ENCODE data around the gene BRD9.

BRD9 gene

DNA sequence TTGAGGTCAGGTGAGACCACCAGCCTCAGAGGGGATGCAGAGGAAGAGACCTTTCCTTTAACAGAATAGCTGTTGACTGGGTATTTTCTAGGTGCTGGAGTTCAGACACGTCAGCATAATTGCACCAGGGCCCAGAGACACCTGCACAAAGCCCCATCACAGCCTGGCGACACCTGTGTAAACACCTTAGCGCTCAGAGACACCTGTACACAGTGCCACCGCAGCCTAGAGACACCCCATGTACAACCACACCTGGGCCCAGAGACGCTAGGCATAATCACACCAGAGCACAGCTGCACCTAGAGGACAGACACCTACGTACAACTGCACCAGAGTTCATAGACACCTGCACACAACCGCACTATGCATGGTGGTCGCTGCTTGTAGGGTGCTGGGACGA, 1.1 kb upstream of the BRD9 start:
- no peak for DNase-seq (ENCODE audit: low spot score)
- no peak for TF ChIP-seq CTCF (IDR thresholded peaks at IDR 0.05; ENCODE audit: extremely low read depth, insufficient read depth, missing control alignments)
- in situ Hi-C loops (cut with MboI; ENCODE audit: low pct_unique_long_range_greater_than_20kb, low sequenced_read_pairs, unreplicated experiment), result no loop called here

- TF ChIP-seq CTCF (IDR thresholded peaks at IDR 0.05; ENCODE audit: extremely low read depth, insufficient read depth, missing control alignments), result no peak
- no peak for DNase-seq (ENCODE audit: low spot score)
- in situ Hi-C loops (cut with MboI; ENCODE audit: low pct_unique_long_range_greater_than_20kb, low sequenced_read_pairs, unreplicated experiment), result no loop called here
Measured at GRCh38 chr5:893137-893506, 521 bp upstream of the BRD9 start.

DNA sequence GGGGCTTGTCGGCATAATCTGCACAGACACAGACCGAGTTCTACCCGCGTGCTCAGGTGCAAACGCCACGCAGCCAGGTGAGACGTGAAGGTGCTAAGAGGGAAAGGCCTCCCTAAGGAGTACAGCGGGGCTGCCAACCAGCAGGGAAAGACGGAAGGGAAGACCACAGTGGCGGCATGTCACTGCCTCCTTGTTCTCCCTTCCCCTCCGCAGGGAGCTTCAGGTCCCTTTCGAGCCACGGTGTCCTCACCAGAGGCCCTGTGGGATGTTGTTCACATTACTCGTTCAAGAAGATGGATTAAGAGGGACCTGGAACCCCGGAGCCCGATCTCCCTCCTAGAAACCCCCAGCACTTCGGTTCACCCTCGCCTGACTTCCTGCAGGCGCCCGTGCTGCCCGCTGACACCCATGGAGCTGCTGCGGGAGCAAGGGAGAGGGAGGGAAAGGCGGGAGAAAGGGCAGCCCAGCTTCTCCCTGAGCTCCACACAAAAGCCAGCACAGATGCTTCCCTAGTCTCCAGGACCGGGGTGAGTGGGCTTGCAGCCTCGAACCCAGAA, 686 bp downstream of the BRD9 start:
- in situ Hi-C loops (cut with MboI; ENCODE audit: low pct_unique_long_range_greater_than_20kb, low sequenced_read_pairs, unreplicated experiment), result no loop called here
- no peak for TF ChIP-seq CTCF (IDR thresholded peaks at IDR 0.05; ENCODE audit: extremely low read depth, insufficient read depth, missing control alignments)
- peak; percentile 71 for DNase-seq (ENCODE audit: low spot score)

DNA sequence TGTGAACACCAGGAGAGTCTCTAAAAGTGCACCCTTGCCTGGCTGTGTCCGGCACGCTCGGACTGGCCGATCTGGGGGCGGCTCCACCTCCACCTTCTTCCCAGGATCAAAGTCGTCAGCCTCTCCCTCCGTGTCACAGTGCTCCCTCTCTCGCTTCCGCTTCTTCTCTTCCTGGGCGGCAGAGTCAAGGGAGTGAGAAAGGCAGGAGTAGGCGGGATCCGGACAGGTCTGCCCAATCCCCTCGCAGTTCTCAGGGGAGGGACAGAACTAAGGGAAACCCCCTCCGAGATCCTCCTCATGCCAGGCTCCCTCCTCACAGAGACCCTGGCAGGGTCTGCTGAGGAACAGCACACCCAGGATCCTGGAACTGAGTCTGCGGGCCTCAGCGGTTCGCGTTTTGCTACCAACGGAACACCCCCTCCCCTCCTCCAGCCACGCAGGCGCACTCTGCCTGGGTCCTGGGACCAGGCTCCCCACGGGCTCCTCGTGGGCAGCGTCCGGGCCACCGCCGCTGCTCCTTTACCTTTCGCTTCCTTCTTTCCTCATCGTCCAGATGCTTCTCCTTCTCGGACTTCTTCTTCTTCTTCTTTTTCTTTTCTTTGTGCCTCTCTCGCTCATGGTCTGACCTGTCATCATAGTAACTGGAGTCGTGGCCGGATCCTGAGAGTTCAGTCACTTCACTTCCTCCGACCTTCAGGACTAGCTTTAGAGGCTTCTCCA, 1.3 kb downstream of the BRD9 start:
- no peak for DNase-seq (ENCODE audit: low spot score)
- no peak for TF ChIP-seq CTCF (IDR thresholded peaks at IDR 0.05; ENCODE audit: extremely low read depth, insufficient read depth, missing control alignments)
- in situ Hi-C loops (cut with MboI; ENCODE audit: low pct_unique_long_range_greater_than_20kb, low sequenced_read_pairs, unreplicated experiment), result no loop called here

- in situ Hi-C loops (cut with MboI; ENCODE audit: low pct_unique_long_range_greater_than_20kb, low sequenced_read_pairs, unreplicated experiment), result no loop called here
- no peak for TF ChIP-seq CTCF (IDR thresholded peaks at IDR 0.05; ENCODE audit: extremely low read depth, insufficient read depth, missing control alignments)
- DNase-seq (ENCODE audit: low spot score), result no peak
Measured at GRCh38 chr5:889075-889710, 3.4 kb downstream of the BRD9 start.

- in situ Hi-C loops (cut with MboI; ENCODE audit: low pct_unique_long_range_greater_than_20kb, low sequenced_read_pairs, unreplicated experiment), result no loop called here
- TF ChIP-seq CTCF (IDR thresholded peaks at IDR 0.05; ENCODE audit: extremely low read depth, insufficient read depth, missing control alignments), result no peak
- no peak for DNase-seq (ENCODE audit: low spot score)
Measured at GRCh38 chr5:888638-889035, 4.0 kb downstream of the BRD9 start.

All from GM13977 (cell line).